Measurements from ENCODE around the gene OXT.

DNA sequence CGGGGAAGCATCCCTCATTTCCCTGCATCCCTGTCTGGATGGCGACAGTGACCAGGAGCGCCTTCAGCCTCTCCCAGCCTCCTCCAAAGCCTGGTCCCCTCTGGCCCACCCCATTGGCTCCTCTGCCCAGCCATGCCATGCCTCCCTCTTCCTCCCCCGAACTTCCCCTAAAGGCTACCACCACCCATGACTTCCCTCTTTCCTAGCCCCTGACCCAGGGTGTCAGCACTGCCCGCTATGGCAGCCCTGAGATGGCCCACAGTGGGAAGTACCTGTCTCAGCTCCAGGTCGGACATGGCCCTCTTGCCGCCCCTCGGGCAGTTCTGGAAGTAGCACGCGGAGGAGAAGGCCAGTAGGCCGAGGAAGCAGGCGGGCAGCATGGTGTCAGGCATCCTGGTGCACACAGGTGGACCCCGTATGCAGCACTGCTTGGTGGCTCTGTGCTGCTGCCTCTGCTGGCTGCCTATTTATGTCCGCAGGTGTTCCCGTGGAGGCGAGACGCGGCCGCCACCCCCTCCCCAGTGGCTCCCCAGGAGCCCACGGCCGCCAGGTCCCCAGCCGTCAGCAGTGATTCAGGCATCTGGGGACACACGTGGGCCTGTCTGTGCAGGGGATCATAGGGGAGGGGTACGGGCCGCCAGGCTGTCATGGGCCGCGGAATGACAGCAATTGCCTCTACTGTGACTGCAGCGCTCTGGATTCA, 13.0 kb downstream of the OXT start, which contains the start of gene AVP:
- TF ChIP-seq, protein P1, sequence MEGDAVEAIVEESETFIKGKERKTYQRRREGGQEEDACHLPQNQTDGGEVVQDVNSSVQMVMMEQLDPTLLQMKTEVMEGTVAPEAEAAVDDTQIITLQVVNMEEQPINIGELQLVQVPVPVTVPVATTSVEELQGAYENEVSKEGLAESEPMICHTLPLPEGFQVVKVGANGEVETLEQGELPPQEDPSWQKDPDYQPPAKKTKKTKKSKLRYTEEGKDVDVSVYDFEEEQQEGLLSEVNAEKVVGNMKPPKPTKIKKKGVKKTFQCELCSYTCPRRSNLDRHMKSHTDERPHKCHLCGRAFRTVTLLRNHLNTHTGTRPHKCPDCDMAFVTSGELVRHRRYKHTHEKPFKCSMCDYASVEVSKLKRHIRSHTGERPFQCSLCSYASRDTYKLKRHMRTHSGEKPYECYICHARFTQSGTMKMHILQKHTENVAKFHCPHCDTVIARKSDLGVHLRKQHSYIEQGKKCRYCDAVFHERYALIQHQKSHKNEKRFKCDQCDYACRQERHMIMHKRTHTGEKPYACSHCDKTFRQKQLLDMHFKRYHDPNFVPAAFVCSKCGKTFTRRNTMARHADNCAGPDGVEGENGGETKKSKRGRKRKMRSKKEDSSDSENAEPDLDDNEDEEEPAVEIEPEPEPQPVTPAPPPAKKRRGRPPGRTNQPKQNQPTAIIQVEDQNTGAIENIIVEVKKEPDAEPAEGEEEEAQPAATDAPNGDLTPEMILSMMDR (conservative IDR thresholded peaks at IDR 0.05; ENCODE audit: low read length) = no peak
- TF ChIP-seq EZH2phosphoT487 (IDR thresholded peaks at IDR 0.05; ENCODE audit: borderline replicate concordance, low read depth, low read length) = no peak
